HEK293T (cell line): ENCODE results near the gene CXCL14.

Source experiments
- ARNT ChIP-seq: fragments of 450-650 bp; IDR thresholded peaks from 2 replicates; pipeline ENCODE4 v1.6.1; 2017; ENCODE audit warnings: mild to moderate bottlenecking
- BHLHE40 ChIP-seq: fragments of 450-650 bp; IDR thresholded peaks from 2 replicates; pipeline ENCODE4 v1.6.1; 2016; ENCODE audit warnings: mild to moderate bottlenecking, moderate library complexity, borderline replicate concordance
- FOXA1 ChIP-seq: fragments of 450-650 bp; IDR thresholded peaks from 2 replicates; pipeline ENCODE4 v1.6.1; 2016; ENCODE audit warnings: mild to moderate bottlenecking
- FOXK2 ChIP-seq: fragments of 450-650 bp; IDR thresholded peaks from 2 replicates; pipeline ENCODE4 v1.6.1; 2016; ENCODE audit warnings: mild to moderate bottlenecking
- FOXM1 ChIP-seq: fragments of 450-650 bp; IDR thresholded peaks from 2 replicates; pipeline ENCODE4 v1.6.1; 2017; ENCODE audit warnings: mild to moderate bottlenecking, borderline replicate concordance
- SP1 ChIP-seq: fragments of 450-650 bp; IDR thresholded peaks from 2 replicates; pipeline ENCODE4 v1.6.1; 2017
- TARDBP ChIP-seq: fragments of 450-650 bp; IDR thresholded peaks from 2 replicates; pipeline ENCODE4 v1.6.1; 2016

- no peak for TF ChIP-seq BHLHE40
- no peak for TF ChIP-seq FOXK2
- no peak for TF ChIP-seq FOXM1
- no peak for TF ChIP-seq ARNT
- no peak for TF ChIP-seq SP1
- TF ChIP-seq TARDBP: no peak
- no peak for TF ChIP-seq FOXA1
Observed at GRCh38 chr5:135625061-135625460, 46.3 kb upstream of the CXCL14 start.
